Measurements from ENCODE around the gene LCN1. TPM values are rescaled to one million over a fixed set of nuclear protein-coding genes. Genes with fewer than 3 reads are reported as not detected.

LCN1 gene
- total and polyA plus RNA-seq, 2 of the 8 experiments (the other 6 are each of a cell fraction or from before 2014, with no cell fraction given), result not detected

- Histone ChIP-seq H2BK12ac (ENCODE audit: low read depth, low read length) (no peak overlapping the region), H4K5ac (ENCODE audit: insufficient read length, low read depth, low read length) (no peak overlapping the region), H4K8ac (ENCODE audit: extremely low read depth, insufficient read depth, low read length) (no peak overlapping the region), H2BK20ac (ENCODE audit: low read length) (no peak overlapping the region), H4K91ac (replicated peaks; ENCODE audit: insufficient read length, low read length) (no peak overlapping the region), H3K9ac (replicated peaks in 1 of 4; ENCODE audit: extremely low read depth in 1 of 4, low read depth in 3 of 4, low read length in 3 of 4) (no peak overlapping the region), H3K27ac (ENCODE audit: low read depth, low read length) (no peak overlapping the region), H3K36me3 (ENCODE audit: control insufficient read depth in 2 of 4, insufficient read depth in 4 of 4, low read length in 3 of 4) (no peaks in the 10 kb centered on the region), H2AK5ac (ENCODE audit: low read depth, low read length) (no peak overlapping the region), H2BK120ac (replicated peaks; ENCODE audit: low read depth, low read length) (no peak overlapping the region), H4K20me1 (replicated peaks in 1 of 2; ENCODE audit: control insufficient read depth in 1 of 2, insufficient read depth in 2 of 2, low read length in 2 of 2) (no peaks in the 10 kb centered on the region), H3K79me1 (ENCODE audit: low read depth, low read length) (no peaks in the 10 kb centered on the region), H3K4me2 (ENCODE audit: insufficient read depth in 1 of 2, low read depth in 2 of 2, low read length in 2 of 2) (no peak overlapping the region), H2BK15ac (ENCODE audit: low read length) (no peak overlapping the region), H3K9me3 (ENCODE audit: insufficient read depth in 2 of 2, low read depth in 1 of 2, low read length in 1 of 2) (no peaks in the 10 kb centered on the region), H3K23me2 (ENCODE audit: low read depth, low read length) (no peaks in the 10 kb centered on the region), H2BK5ac (ENCODE audit: low read depth, low read length) (no peak overlapping the region), H3K18ac (ENCODE audit: extremely low read depth, low read length) (no peak overlapping the region), H3K4me1 (replicated peaks in 1 of 4; ENCODE audit: control insufficient read depth in 3 of 4, insufficient read depth in 4 of 4, low read length in 3 of 4) (peaks cover 0 to 2% (median 0%) of the 10 kb centered on the region in 4 experiments; a peak in 1 of 7 replicates), H3K79me2 (ENCODE audit: control insufficient read depth in 1 of 2, insufficient read depth in 2 of 2, low read length in 2 of 2) (no peaks in the 10 kb centered on the region), H3K27me3 (replicated peaks in 1 of 4; ENCODE audit: control insufficient read depth in 3 of 4, extremely low read depth in 1 of 4, insufficient read depth in 3 of 4, low read length in 3 of 4) (no peaks in the 10 kb centered on the region), H3K23ac (ENCODE audit: insufficient read length) (no peak overlapping the region), H3K4ac (replicated peaks; ENCODE audit: insufficient read length, low read depth, low read length) (no peak overlapping the region), H3K56ac (replicated peaks; ENCODE audit: insufficient read length, low read depth, low read length) (no peak overlapping the region), H3K14ac (ENCODE audit: insufficient read length) (no peak overlapping the region), H3K4me3 (ENCODE audit: extremely low read depth in 1 of 4, insufficient read depth in 2 of 4, low read depth in 3 of 4, low read length in 4 of 4) (no peak overlapping the region), H2AFZ (ENCODE audit: low read length) (no peak overlapping the region)
- FAIRE-seq (no peak), DNase-seq (ENCODE audit: low read depth in 1 of 2, low spot score in 2 of 2) (no peak)
- POLR2A ChIA-PET (ENCODE audit: partially characterized antibody), result no interaction called here
- WGBS, 2 experiments (ENCODE audit: extremely low coverage in 1 of 2, insufficient coverage in 1 of 2, insufficient read length in 1 of 2, insufficient replicate concordance in 2 of 2, low coverage in 1 of 2, low lambda C conversion rate in 2 of 2, missing lambda C conversion rate in 1 of 2), result 87% methylated on average over 8 of the region's 8 CpGs; no CpG with 5 or more reads in 1 of the 2 experiments
- CTCF ChIA-PET (ENCODE audit: partially characterized antibody), result no interaction called here
- no peak for TF ChIP-seq RBBP5 (IDR thresholded peaks at IDR 0.05; ENCODE audit: borderline replicate concordance, low read depth, low read length)
- TF ChIP-seq CHD2 (IDR thresholded peaks at IDR 0.05; ENCODE audit: low read length), result no peak
- no peak for TF ChIP-seq SAP30 (IDR thresholded peaks at IDR 0.05; ENCODE audit: insufficient read depth, insufficient replicate concordance, low read length)
- no peak for TF ChIP-seq TEAD4 (IDR thresholded peaks at IDR 0.05; ENCODE audit: low read depth, low read length)
- no peak for TF ChIP-seq CTBP2 (IDR thresholded peaks at IDR 0.05; ENCODE audit: borderline replicate concordance, insufficient read depth, insufficient read length, low read length)
- TF ChIP-seq ATF3 (IDR thresholded peaks at IDR 0.05; ENCODE audit: insufficient read depth, low read depth, low read length), result no peak
- TF ChIP-seq CBX5 (IDR thresholded peaks at IDR 0.05; ENCODE audit: low read depth, low read length), result no peak
These were observed 15.0 kb downstream of the LCN1 start for GRCh38 chr9:135536216-135536615.

Measured in H1 (cell line).